PC-9 (cell line): ENCODE results near the gene DSCAML1.

Experiments
- EZH2 ChIP-seq: fragments of 200-600 bp; sonication (generic); IDR thresholded peaks from 2 replicates; pipeline ENCODE4 v1.8.0; 2017; ENCODE audit warnings: antibody characterized with exemption, low read depth
- TF ChIP-seq, protein P1 (sequence below): fragments of 200-600 bp; sonication (generic); conservative IDR thresholded peaks from 2 replicates; pipeline ENCODE4 v1.6.1; 2017; ENCODE audit warnings: mixed run types, antibody characterized with exemption, mild to moderate bottlenecking, moderate library complexity

DNA sequence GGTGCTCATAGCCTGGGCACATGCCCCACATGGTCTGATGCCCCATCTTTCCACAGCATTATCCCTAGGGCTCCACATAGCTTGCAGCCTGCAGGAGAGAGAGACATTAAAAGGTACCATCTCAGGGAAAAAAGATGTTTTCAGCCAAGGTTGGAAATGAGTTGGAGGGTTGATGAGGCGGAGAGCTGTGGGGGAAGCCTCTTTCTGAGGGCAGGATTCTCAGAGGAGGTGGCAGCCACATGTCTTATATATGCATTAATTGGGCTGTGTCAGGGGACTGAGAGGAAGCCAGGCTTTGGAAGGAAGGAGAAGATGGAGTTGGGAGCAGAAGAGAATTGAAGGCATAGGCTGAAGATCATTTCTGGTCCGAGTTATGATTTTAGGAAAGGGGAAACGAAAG lies 411.5 kb downstream of the DSCAML1 start:
- TF ChIP-seq EZH2, result no peak
- TF ChIP-seq, protein P1, sequence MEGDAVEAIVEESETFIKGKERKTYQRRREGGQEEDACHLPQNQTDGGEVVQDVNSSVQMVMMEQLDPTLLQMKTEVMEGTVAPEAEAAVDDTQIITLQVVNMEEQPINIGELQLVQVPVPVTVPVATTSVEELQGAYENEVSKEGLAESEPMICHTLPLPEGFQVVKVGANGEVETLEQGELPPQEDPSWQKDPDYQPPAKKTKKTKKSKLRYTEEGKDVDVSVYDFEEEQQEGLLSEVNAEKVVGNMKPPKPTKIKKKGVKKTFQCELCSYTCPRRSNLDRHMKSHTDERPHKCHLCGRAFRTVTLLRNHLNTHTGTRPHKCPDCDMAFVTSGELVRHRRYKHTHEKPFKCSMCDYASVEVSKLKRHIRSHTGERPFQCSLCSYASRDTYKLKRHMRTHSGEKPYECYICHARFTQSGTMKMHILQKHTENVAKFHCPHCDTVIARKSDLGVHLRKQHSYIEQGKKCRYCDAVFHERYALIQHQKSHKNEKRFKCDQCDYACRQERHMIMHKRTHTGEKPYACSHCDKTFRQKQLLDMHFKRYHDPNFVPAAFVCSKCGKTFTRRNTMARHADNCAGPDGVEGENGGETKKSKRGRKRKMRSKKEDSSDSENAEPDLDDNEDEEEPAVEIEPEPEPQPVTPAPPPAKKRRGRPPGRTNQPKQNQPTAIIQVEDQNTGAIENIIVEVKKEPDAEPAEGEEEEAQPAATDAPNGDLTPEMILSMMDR, result no peak
